ENCODE results near the gene ZFP90. TPM values are rescaled to one million over a fixed set of nuclear protein-coding genes. Genes with fewer than 3 reads are reported as not detected.
A peak's percentile ranks its signal among the peaks of the same experiment; 100 is the strongest.

Gene ZFP90
- total RNA-seq, 1 donor, result 22.5 TPM

DNA sequence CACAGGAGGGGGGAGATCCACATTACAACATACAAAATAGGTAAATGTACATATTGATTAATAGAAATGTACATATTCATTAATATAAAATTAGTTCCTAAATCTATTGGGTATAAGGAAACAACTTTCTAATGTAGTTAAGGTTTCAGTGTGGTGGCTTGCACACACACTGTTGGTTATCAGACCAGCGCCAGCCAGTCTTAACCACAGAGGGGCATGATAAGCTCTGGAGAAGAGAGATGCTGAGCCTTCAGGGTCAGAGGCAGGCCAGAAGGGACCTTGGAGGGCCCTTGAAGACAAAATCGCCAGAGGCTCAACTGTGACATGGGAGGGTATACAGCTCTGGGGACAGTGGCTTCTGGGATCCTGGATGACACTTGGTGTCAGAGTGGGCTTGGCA is 10.9 kb upstream of the ZFP90 start:
- TF ChIP-seq, protein P1, sequence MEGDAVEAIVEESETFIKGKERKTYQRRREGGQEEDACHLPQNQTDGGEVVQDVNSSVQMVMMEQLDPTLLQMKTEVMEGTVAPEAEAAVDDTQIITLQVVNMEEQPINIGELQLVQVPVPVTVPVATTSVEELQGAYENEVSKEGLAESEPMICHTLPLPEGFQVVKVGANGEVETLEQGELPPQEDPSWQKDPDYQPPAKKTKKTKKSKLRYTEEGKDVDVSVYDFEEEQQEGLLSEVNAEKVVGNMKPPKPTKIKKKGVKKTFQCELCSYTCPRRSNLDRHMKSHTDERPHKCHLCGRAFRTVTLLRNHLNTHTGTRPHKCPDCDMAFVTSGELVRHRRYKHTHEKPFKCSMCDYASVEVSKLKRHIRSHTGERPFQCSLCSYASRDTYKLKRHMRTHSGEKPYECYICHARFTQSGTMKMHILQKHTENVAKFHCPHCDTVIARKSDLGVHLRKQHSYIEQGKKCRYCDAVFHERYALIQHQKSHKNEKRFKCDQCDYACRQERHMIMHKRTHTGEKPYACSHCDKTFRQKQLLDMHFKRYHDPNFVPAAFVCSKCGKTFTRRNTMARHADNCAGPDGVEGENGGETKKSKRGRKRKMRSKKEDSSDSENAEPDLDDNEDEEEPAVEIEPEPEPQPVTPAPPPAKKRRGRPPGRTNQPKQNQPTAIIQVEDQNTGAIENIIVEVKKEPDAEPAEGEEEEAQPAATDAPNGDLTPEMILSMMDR (IDR thresholded peaks at IDR 0.05; ENCODE audit: insufficient read depth, low read depth, low read length), result no peak
- no peak overlapping the region for H3K4me3 ChIP-seq (ENCODE audit: low read depth, low read length)
- DNase-seq (ENCODE audit: low read depth), result no peak

DNA sequence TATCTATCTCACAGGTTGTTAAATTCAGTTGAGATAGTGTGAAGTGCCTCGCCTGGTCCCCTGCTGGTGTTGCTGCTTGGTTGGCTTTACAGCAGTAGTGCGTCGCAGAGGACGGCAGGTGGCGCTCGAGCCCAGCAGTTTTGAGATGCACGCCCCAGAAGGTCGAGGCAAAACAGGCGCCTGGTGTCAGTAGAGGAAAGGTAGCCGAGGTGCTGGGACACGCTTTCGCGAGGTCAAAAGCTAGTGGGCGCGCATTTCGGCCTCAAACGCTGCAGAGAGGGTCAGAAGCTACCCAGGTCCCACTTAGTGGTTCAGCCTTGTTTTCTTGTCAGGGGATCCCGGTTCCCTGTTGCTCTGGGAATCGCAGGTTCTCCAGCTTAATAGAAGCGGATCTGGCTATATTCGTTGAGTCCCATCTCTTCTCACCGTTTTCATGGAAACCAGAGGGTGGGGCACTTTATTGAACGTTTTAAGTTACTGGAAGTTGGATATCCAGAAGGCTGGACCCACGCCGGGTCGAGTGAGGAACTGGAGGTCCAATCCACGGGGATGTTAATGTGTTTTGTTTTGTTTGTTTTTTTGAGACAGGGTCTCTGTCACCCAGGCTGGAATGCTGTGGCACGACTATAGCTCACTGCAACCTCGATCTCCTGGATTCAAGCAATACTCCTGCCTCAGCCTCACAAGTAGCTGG is 10.3 kb upstream of the ZFP90 start:
- TF ChIP-seq, protein P1 (IDR thresholded peaks at IDR 0.05; ENCODE audit: insufficient read depth, low read depth, low read length), result peak; percentile 58
- peak overlapping the region; percentile 40 for H3K4me3 ChIP-seq (ENCODE audit: low read depth, low read length)
- DNase-seq (ENCODE audit: low read depth), result peak; percentile 76

DNA sequence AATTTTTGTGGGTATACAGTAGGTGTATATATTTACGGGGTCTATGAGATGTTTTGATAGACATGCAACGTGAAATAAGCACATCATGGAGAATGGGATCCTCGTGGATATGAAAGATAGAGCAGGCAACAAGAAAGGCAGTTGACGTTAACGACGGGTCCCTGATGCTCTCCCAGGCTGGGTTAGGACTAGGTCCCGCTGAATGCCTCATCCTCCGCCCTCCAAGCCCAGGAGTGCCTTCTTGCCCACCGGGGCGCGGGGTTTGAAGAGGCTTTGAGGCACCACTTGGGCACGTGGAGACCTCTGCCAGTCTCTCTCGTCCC is 9.5 kb upstream of the ZFP90 start:
- no peak for DNase-seq (ENCODE audit: low read depth)
- H3K4me3 ChIP-seq (ENCODE audit: low read depth, low read length), result peak overlapping the region; percentile 65
- TF ChIP-seq, protein P1 (IDR thresholded peaks at IDR 0.05; ENCODE audit: insufficient read depth, low read depth, low read length), result no peak

DNA sequence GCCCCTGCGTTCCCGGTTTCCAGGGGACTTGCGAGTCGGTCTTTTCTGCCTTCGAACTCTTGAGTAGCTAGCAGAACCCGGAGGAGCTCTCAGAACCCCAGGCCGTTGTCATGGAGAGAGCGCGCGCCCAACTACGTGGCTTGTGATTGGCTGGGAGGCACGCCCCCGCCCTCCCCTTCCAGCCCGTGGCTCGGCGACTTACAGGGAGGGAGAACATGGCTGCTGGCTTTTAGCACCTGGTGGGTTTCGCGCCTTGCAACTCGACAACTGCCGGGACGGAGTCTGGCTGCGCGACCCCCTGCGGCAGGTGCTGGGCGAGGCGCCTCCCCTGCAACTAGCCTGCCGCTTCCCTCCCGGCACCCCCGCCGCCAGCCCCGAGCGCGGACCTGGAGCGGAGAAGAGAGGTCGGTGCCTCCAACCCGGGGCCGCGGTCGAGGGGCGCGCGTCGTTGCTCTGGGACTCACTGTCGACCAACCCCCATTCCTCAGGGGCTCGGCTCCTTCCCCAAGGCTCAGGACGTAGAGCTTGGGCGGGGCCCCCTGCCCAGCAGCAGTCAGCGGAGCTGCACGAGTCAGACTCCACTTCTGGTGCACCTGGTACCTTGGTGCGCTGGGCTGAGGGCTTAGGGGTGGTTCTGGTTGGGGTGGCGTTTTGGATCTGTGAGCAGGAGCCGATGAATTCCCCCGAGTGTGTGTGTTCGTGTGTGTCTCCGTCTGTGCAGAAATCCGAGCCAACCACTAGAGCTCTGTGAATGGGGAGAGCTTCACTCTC is 9.0 kb upstream of the ZFP90 start:
- peak; percentile 79 for DNase-seq (ENCODE audit: low read depth)
- H3K4me3 ChIP-seq (ENCODE audit: low read depth, low read length), result peak overlapping the region; percentile 65
- TF ChIP-seq, protein P1 (IDR thresholded peaks at IDR 0.05; ENCODE audit: insufficient read depth, low read depth, low read length), result no peak

DNA sequence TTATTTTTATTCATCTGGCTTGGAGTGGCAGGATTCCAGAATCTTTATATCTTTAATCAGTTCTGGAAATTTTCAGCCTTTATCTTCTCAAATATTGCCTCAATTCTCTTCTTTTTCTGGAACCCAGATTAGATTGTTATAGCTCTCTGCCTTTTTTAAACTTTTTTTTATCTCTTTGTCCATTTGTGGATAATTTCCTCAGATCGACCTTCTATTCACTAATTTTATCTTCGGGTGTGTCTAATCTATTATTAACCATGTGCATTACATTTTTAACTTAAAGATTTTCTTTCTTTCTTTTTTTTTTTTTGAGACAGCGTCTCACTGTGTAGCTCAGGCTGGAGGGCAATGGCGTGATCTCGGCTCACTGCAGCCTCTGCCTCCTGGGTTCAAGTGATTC is 5.2 kb upstream of the ZFP90 start:
- no peak for DNase-seq (ENCODE audit: low read depth)
- TF ChIP-seq, protein P1 (IDR thresholded peaks at IDR 0.05; ENCODE audit: insufficient read depth, low read depth, low read length), result no peak
- no peak overlapping the region for H3K4me3 ChIP-seq (ENCODE audit: low read depth, low read length)

DNA sequence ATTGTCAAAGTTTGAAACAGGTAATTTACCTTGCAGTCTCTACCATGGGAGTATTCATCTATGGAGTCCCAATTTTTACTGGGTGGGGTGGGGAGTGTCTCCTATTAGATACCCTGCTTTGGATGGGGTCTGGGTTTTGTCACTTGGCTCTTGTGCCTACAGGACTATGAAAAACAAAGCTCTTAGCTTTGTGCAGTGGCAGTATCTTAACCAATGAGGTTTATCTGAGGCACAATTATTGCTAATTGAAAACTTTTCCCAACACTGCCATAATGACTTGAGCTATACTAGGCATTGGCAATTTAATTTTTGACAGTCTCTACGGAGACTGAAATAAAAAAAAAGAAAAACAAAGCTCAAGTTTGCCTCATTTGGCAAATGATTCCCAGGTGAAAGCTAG is 3.8 kb upstream of the ZFP90 start:
- no peak for DNase-seq (ENCODE audit: low read depth)
- H3K4me3 ChIP-seq (ENCODE audit: low read depth, low read length), result no peak overlapping the region
- TF ChIP-seq, protein P1 (IDR thresholded peaks at IDR 0.05; ENCODE audit: insufficient read depth, low read depth, low read length), result no peak
